Liver (tissue), 3 donors: ENCODE measurements around the gene AMER2.

Source experiments
- ATF3 ChIP-seq: IDR thresholded peaks from 2 replicates; pipeline ENCODE4 v1.6.1; 2016; ENCODE audit warnings: antibody characterized with exemption
- CTCF ChIP-seq: fragments of 150-350 bp; IDR thresholded peaks from 2 replicates; pipeline ENCODE4 v1.5.1; 2017; ENCODE audit warnings: improper control_type of control experiment, low read depth, low read length; ENCODE audit not compliant: missing input control
- FOXA1 ChIP-seq: IDR thresholded peaks from 2 replicates; pipeline ENCODE4 v1.6.1; 2016; ENCODE audit warnings: antibody characterized with exemption
- GABPA ChIP-seq, 2 donors: IDR thresholded peaks in 1 of 2; conservative IDR thresholded peaks in 1 of 2; 2 replicates each; pipeline ENCODE4 v1.6.1; 2016; ENCODE audit warnings: antibody characterized with exemption in 2 of 2, mild to moderate bottlenecking in 1 of 2, moderate library complexity in 1 of 2
- MAX ChIP-seq: IDR thresholded peaks from 2 replicates; pipeline ENCODE4 v1.6.1; 2016; ENCODE audit warnings: antibody characterized with exemption
- RAD21 ChIP-seq, 2 donors: IDR thresholded peaks; 2 replicates each; pipeline ENCODE4 v1.6.1; 2016; ENCODE audit warnings: antibody characterized with exemption in 2 of 2, mild to moderate bottlenecking in 2 of 2
- REST ChIP-seq: IDR thresholded peaks from 2 replicates; pipeline ENCODE4 v1.6.1; 2016; ENCODE audit warnings: antibody characterized with exemption, mild to moderate bottlenecking
- RXRA ChIP-seq, 2 donors: IDR thresholded peaks; 2 replicates each; pipeline ENCODE4 v1.6.1; 2017 to 2018; ENCODE audit warnings: antibody characterized with exemption in 2 of 2, mild to moderate bottlenecking in 1 of 2
- TAF1 ChIP-seq: conservative IDR thresholded peaks from 2 replicates; pipeline ENCODE4 v1.6.1; 2016; ENCODE audit warnings: antibody characterized with exemption, mild to moderate bottlenecking
- YY1 ChIP-seq: IDR thresholded peaks from 2 replicates; pipeline ENCODE4 v1.6.1; 2016; ENCODE audit warnings: antibody characterized with exemption, mild to moderate bottlenecking
- ZBTB33 ChIP-seq: IDR thresholded peaks from 2 replicates; pipeline ENCODE4 v1.6.1; 2016; ENCODE audit warnings: antibody characterized with exemption
- donor health status: healthy.
- donor health status: healthy.

GRCh38 chr13:25171170-25171516, 945 bp downstream of the AMER2 start:
- TF ChIP-seq FOXA1 (no peak), CTCF (no peak), MAX (no peak), GABPA (IDR thresholded peaks at IDR 0.05 in 1 of 2, conservative IDR thresholded peaks at IDR 0.05 in 1 of 2) (no peak), RAD21 (IDR thresholded peaks at IDR 0.05) (no peak), TAF1 (no peak), YY1 (no peak), ATF3 (no peak), REST (no peak), RXRA (IDR thresholded peaks at IDR 0.05) (no peak), ZBTB33 (no peak)
